Parathyroid adenoma (tissue), 2 donors: ENCODE results near the gene NPAS2.

Experiments used
- H2AFZ ChIP-seq: fragments of 300-600 bp; sonication (generic); one replicate; pipeline ENCODE4 v1.7.0; 2017; ENCODE audit warnings: antibody characterized with exemption, mild to moderate bottlenecking
- H3K27ac ChIP-seq: fragments of 300-600 bp; sonication (generic); one replicate; pipeline ENCODE4 v1.7.0; 2017
- H3K27me3 ChIP-seq: fragments of 300-600 bp; sonication (generic); one replicate; pipeline ENCODE4 v1.7.0; 2017; ENCODE audit warnings: low read length; ENCODE audit not compliant: control insufficient read depth, insufficient read depth
- H3K36me3 ChIP-seq: fragments of 300-600 bp; sonication (generic); one replicate; pipeline ENCODE4 v1.7.0; 2017; ENCODE audit warnings: low read length; ENCODE audit not compliant: control insufficient read depth, insufficient read depth
- H3K4me1 ChIP-seq: fragments of 300-600 bp; sonication (generic); one replicate; pipeline ENCODE4 v1.7.0; 2017; ENCODE audit warnings: control low read depth
- H3K4me2 ChIP-seq: fragments of 300-600 bp; sonication (generic); one replicate; pipeline ENCODE4 v1.7.0; 2017; ENCODE audit warnings: low read length
- H3K4me3 ChIP-seq: fragments of 300-600 bp; sonication (generic); one replicate; pipeline ENCODE4 v1.7.0; 2017; ENCODE audit warnings: low read depth, low read length
- H3K79me2 ChIP-seq: fragments of 300-600 bp; sonication (generic); one replicate; pipeline ENCODE4 v1.7.0; 2017; ENCODE audit warnings: control low read depth
- H3K9ac ChIP-seq: fragments of 300-600 bp; sonication (generic); one replicate; pipeline ENCODE4 v1.7.0; 2017; ENCODE audit warnings: mild to moderate bottlenecking
- H3K9me3 ChIP-seq: fragments of 300-600 bp; sonication (generic); one replicate; pipeline ENCODE4 v1.7.0; 2017; ENCODE audit warnings: low read length; ENCODE audit not compliant: control insufficient read depth
- TF ChIP-seq, protein P1 (sequence below): fragments of 300-600 bp; sonication (generic); IDR thresholded peaks from one replicate; pipeline ENCODE4 v1.7.0; 2017; ENCODE audit warnings: antibody characterized with exemption, mild to moderate bottlenecking
- donor health status: primary hyperparathyroidism.

Gene NPAS2

DNA sequence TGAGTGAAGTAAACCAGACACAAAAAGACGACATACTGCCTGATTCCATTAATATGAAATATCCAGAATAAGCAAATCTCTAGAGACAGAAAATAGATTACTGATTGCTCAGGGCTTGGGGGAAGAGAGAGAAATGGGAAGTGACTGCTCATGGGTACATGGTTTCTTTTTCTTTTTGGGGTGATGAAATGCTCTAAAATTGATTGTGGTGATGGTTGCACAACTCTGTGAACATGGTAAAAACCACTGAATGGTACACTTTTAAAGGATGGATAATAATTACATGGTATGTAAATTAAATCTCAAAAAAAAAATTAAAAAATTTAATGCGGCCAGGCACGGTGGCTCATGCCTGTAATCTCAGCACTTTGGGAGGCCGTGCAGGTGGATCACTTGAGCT is 221.5 kb downstream of the NPAS2 start:
- no peaks in the 10 kb centered on the region for H3K9me3 ChIP-seq
- H2AFZ ChIP-seq: no peak overlapping the region
- H3K4me3 ChIP-seq: no peak overlapping the region
- H3K27me3 ChIP-seq: no peaks in the 10 kb centered on the region
- H3K36me3 ChIP-seq: no peaks in the 10 kb centered on the region
- no peak overlapping the region for H3K9ac ChIP-seq
- H3K27ac ChIP-seq: no peak overlapping the region
- no peak overlapping the region for H3K4me2 ChIP-seq
- H3K4me1 ChIP-seq: no peaks in the 10 kb centered on the region
- H3K79me2 ChIP-seq: peaks cover 3% of the 10 kb centered on the region
- TF ChIP-seq, protein P1, sequence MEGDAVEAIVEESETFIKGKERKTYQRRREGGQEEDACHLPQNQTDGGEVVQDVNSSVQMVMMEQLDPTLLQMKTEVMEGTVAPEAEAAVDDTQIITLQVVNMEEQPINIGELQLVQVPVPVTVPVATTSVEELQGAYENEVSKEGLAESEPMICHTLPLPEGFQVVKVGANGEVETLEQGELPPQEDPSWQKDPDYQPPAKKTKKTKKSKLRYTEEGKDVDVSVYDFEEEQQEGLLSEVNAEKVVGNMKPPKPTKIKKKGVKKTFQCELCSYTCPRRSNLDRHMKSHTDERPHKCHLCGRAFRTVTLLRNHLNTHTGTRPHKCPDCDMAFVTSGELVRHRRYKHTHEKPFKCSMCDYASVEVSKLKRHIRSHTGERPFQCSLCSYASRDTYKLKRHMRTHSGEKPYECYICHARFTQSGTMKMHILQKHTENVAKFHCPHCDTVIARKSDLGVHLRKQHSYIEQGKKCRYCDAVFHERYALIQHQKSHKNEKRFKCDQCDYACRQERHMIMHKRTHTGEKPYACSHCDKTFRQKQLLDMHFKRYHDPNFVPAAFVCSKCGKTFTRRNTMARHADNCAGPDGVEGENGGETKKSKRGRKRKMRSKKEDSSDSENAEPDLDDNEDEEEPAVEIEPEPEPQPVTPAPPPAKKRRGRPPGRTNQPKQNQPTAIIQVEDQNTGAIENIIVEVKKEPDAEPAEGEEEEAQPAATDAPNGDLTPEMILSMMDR: no peak

DNA sequence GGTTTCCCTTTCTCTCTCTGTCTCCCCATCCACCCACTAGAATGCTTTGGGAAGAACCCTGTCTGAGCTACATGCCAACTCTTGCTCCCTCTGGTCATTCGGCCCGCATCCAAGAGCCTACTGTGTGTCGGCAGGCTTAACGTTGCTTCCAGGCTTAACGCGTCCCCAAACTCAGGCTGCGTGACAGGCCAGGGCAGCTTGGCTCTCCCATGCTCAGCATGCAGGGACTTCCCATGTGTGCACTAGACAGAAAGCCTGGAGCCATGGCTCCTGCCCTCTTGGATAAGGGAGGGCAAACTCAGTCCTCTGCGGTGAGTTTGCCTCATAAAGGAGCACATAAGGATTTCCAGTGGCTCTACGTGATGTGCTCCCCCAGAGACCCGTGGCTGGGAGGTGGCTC is 225.4 kb downstream of the NPAS2 start:
- H3K79me2 ChIP-seq: peaks cover 3% of the 10 kb centered on the region
- no peaks in the 10 kb centered on the region for H3K36me3 ChIP-seq
- no peaks in the 10 kb centered on the region for H3K9me3 ChIP-seq
- H3K27me3 ChIP-seq: no peaks in the 10 kb centered on the region
- no peak overlapping the region for H3K4me3 ChIP-seq
- H3K4me1 ChIP-seq: no peaks in the 10 kb centered on the region
- H2AFZ ChIP-seq: no peak overlapping the region
- no peak overlapping the region for H3K9ac ChIP-seq
- TF ChIP-seq, protein P1: no peak
- no peak overlapping the region for H3K4me2 ChIP-seq
- H3K27ac ChIP-seq: no peak overlapping the region
